Adrenal gland (tissue), 5 donors: ENCODE results near the gene UACA.

Experiments
- CTCF ChIP-seq, 6 experiments: fragments of 450-650 bp in 4 of 6; fragments of 200-600 bp in 2 of 6; sonication (generic) in 1 of 6; IDR thresholded peaks; 1 replicate in 5 of 6; 2 replicates in 1 of 6; pipeline versions ENCODE4 v1.5.1 to v1.8.0; 2016 to 2021; ENCODE audit warnings: antibody characterized with exemption in 6 of 6, mild to moderate bottlenecking in 2 of 6, moderate library complexity in 1 of 6
- POLR2A ChIP-seq, 2 donors: fragments of 450-650 bp; IDR thresholded peaks; one replicate each; pipeline ENCODE4 v1.6.1; 2017; ENCODE audit warnings: antibody characterized with exemption in 2 of 2, mild to moderate bottlenecking in 2 of 2, moderate library complexity in 1 of 2
- donor health status: DM: no; HTN: no; CAD: no.

DNA sequence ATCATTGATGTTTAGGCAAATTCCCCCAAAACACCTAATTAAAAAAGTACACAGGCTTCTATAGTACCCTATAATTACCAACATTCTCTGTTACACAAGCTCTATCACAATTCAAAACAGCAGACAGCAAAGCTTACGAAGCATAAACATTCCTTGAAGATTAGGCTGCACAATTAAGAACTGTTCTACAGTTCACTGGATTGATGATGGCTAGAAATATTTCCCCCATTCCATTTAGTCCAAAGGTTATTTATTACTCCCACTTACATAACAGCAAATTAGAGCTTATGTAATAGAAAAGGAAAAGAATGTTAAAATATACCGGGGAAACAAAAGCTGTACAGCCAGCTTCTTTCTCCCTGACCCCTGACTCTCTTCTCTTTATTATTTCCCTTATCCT lies 49.3 kb downstream of the UACA start:
- TF ChIP-seq POLR2A (IDR thresholded peaks at IDR 0.05) (no peak), CTCF (IDR thresholded peaks at IDR 0.05) (no peak)
